ENCODE measurements around the gene GLIS1. TPM values are rescaled to one million over a fixed set of nuclear protein-coding genes. Genes with fewer than 3 reads are reported as not detected.
A peak's percentile ranks its signal among the peaks of the same experiment; 100 is the strongest.

Gene GLIS1
- total RNA-seq, 1 donor from 2014 or later = not detected

DNA sequence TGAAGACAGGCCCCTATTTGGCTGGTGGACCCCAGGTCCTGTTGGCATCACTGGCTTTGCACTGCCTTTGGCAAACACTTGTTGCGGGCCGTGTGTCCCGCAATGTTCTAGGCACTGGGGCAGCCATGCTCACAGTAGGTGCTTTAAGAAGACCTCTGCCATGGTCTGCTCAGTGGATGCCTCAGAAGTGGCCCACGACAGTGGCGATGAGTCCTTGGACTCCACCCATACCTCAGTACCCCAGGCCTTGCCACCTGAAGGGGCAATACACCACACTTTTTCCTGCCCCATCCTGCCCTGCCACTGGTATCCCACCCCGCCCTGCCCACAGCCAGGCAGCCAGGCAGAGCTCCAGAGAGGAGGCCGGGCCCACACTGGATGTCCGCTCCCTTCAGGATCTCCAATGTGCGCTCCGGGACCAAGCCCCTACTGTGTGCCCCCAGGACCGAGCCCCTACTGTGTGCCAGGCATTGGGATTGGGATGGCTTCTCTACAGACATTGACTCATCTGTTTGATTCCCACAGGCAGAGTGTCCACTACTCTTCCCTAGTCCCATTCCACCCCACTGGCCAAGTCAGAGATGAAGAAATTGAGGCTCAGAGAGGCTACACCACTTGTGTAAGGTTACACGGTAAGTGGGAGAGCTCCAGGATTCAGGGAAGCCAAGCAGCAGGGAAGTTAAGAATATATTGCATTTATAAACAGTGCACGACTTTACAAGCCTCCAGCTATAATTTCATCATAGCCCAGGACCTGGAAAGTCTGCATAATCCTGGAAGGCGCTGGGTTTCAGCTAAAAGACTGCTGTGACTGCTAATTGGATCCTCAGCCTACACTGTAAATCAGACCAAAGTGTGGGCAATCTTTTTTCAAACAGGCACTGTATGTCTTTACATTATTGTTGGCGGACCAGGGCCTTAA, 178.1 kb downstream of the GLIS1 start:
- no peaks in the 10 kb centered on the region for H3K9me3 ChIP-seq
- no peaks in the 10 kb centered on the region for H3K4me1 ChIP-seq
- no peak overlapping the region for H3K4me3 ChIP-seq
- DNase-seq (ENCODE audit: low spot score in 2 of 2) = peak in 1 of 2 donors; percentile 53
- intact Hi-C loops (cut with DNase I) = no loop called here
- H3K27ac ChIP-seq = no peak overlapping the region
- TF ChIP-seq, protein P1, sequence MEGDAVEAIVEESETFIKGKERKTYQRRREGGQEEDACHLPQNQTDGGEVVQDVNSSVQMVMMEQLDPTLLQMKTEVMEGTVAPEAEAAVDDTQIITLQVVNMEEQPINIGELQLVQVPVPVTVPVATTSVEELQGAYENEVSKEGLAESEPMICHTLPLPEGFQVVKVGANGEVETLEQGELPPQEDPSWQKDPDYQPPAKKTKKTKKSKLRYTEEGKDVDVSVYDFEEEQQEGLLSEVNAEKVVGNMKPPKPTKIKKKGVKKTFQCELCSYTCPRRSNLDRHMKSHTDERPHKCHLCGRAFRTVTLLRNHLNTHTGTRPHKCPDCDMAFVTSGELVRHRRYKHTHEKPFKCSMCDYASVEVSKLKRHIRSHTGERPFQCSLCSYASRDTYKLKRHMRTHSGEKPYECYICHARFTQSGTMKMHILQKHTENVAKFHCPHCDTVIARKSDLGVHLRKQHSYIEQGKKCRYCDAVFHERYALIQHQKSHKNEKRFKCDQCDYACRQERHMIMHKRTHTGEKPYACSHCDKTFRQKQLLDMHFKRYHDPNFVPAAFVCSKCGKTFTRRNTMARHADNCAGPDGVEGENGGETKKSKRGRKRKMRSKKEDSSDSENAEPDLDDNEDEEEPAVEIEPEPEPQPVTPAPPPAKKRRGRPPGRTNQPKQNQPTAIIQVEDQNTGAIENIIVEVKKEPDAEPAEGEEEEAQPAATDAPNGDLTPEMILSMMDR (IDR thresholded peaks at IDR 0.05) = no peak
- no peaks in the 10 kb centered on the region for H3K36me3 ChIP-seq
- H3K27me3 ChIP-seq = no peaks in the 10 kb centered on the region

DNA sequence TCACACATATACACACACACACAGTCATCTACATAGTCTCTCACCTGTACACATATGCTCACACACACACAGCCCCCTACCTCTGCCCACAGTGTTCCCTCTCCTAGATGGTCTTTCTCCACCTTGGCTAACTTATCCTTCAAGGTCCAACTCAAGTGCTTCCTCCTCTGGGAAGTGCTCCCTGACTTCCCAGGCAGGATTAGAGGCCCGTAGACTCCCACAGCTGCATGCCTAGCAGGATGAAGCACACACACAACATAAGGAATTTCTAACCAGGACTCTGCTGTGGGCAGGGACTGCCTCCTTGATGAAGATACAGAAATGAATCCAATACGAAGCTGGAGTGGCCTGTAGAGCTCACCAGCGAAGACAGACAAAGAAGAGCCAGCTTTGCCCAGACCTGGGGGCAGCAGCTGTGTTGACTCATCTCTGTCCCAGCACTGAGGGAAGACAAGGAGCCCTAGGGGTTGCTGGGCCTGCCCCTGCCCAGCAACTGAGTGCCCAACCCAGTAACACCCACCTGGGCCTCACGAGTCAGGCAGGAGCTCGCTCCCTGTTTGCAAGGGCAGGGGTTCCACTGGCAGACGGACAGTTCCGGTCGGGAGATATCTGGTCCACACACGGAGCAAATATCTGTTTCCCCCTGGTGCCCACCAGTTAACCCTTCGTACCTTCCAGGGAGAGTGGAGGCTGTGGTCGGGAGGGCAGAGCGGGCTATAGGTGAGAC, 178.9 kb downstream of the GLIS1 start:
- no peak overlapping the region for H3K27ac ChIP-seq
- H3K4me3 ChIP-seq = no peak overlapping the region
- intact Hi-C loops (cut with DNase I) = no loop called here
- no peaks in the 10 kb centered on the region for H3K4me1 ChIP-seq
- DNase-seq (ENCODE audit: low spot score in 2 of 2) = peak in 1 of 2 donors; percentile 45
- H3K9me3 ChIP-seq = no peaks in the 10 kb centered on the region
- no peaks in the 10 kb centered on the region for H3K27me3 ChIP-seq
- no peaks in the 10 kb centered on the region for H3K36me3 ChIP-seq
- TF ChIP-seq, protein P1 (IDR thresholded peaks at IDR 0.05) = no peak

DNA sequence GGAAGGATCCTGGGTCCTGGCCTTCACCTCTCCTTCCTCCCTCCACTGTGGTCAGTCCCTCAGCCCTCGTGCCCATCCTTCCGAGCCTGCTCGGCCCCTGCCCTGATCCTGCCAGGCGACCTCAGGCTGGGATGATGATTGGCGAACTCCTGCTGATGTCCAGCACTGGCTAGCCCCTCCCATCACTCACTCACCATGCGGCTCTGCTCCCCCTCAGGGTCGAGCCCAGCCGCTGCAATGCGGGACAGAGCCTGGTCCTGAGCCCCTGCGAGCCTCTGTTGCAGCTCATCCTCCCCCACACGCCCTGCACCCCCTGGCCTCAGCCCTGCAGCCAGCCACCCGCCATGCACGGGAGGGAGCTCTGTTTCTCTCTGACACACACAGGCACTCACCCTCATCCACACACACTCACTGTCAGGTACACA, 179.6 kb downstream of the GLIS1 start:
- DNase-seq (ENCODE audit: low spot score in 2 of 2) = peak in 1 of 2 donors; percentile 58
- intact Hi-C loops (cut with DNase I) = no loop called here

DNA sequence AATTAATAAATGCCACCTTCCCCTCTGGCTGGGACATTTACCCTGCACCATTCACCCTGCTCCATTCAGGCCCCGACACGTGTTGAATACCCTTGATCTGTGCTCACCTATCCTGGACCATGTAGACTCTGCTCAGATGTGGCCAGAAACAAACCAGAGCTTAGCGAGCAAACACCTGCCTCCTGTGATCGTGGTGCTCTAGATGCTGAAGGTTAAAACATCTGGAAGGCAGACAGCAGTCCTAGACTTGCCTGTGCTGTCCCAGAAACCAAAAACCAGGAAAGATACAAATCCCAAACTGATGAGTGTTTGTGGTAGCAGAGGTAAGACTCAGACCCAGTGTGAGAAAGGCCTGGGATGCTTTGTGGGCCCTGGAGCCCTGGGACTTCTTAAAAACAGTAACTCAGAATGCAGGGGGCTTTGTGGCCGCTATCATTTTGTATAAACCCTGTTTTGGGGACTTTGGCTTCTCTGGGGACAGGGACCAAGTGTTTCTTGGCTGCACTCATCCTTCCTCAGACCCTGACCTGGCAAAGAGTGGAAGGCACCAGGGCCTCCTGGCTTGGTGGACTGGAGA, 180.1 kb downstream of the GLIS1 start:
- DNase-seq (ENCODE audit: low spot score in 2 of 2) = no peak
- Histone ChIP-seq H3K9me3 (no peaks in the 10 kb centered on the region), H3K36me3 (no peaks in the 10 kb centered on the region), H3K27ac (no peak overlapping the region), H3K4me3 (no peak overlapping the region), H3K27me3 (no peaks in the 10 kb centered on the region), H3K4me1 (no peaks in the 10 kb centered on the region)
- TF ChIP-seq, protein P1 (IDR thresholded peaks at IDR 0.05) = no peak
- intact Hi-C loops (cut with DNase I) = no loop called here

More for the DNA sequence above, 179.6 kb downstream of the GLIS1 start:
- no peak overlapping the region for H3K27ac ChIP-seq
- TF ChIP-seq, protein P1 (IDR thresholded peaks at IDR 0.05) = no peak
- no peaks in the 10 kb centered on the region for H3K27me3 ChIP-seq
- H3K4me1 ChIP-seq = no peaks in the 10 kb centered on the region
- no peaks in the 10 kb centered on the region for H3K9me3 ChIP-seq
- H3K4me3 ChIP-seq = no peak overlapping the region
- H3K36me3 ChIP-seq = no peaks in the 10 kb centered on the region

DNA sequence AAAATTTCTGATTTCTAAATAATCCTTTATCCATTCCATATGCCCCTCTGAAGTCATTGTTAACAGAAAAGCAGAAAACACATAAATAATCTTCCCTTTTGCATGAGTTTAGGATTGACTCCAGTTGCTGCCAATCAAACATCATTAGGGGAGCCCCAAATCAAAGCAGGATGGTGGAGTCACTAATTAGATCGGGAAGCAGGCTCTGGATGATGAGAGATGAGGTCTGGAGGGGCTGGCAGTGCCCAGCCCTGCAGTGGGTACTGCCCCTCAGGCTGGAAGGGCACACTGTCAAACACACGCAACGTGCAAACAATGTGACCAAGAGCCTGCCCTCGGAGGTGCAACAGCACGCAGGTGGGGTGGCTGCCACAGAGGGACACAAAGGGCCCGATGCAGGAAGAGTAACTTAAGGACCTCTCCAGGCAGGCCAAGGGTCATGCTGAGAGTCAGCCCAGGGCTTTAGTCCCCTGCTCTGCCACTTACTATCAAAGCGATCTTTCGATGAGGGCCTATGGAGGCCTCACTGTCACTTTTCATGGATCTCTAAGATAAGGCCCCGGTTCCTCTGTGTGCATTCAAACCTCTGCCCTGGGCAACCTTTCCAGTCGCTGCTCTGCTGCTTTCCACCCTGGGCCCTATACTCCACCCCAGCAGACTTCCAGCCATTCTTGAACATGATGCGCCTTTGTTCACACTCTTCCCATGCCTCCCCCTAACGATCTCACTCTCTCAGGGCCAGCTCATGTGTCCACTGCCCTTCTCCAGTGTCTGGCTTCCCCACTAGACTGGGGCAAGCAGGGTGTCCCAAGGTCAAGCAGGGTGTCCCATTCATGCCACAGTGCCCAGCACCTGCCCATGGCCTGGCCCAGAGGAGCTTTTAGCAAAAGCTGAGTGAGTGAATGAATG, 180.9 kb downstream of the GLIS1 start:
- intact Hi-C loops (cut with DNase I) = no loop called here
- Histone ChIP-seq H3K9me3 (no peaks in the 10 kb centered on the region), H3K4me3 (no peak overlapping the region), H3K36me3 (no peaks in the 10 kb centered on the region), H3K4me1 (no peaks in the 10 kb centered on the region), H3K27me3 (no peaks in the 10 kb centered on the region), H3K27ac (no peak overlapping the region)
- DNase-seq (ENCODE audit: low spot score in 2 of 2) = peak in 1 of 2 donors; percentile 40
- TF ChIP-seq, protein P1 (IDR thresholded peaks at IDR 0.05) = no peak
